HG03442 (cell line): ENCODE data around the gene ABLIM2.
A peak's percentile ranks its signal among the peaks of the same experiment; 100 is the strongest.

Source experiments
- ATAC-seq: cut with Tn5 transposase; IDR thresholded peaks from one replicate; pipeline ENCODE4 v1.9.1; 2021; ENCODE audit warnings: mild to moderate bottlenecking, moderate library complexity; ENCODE audit not compliant: unreplicated experiment

The ABLIM2 gene

DNA sequence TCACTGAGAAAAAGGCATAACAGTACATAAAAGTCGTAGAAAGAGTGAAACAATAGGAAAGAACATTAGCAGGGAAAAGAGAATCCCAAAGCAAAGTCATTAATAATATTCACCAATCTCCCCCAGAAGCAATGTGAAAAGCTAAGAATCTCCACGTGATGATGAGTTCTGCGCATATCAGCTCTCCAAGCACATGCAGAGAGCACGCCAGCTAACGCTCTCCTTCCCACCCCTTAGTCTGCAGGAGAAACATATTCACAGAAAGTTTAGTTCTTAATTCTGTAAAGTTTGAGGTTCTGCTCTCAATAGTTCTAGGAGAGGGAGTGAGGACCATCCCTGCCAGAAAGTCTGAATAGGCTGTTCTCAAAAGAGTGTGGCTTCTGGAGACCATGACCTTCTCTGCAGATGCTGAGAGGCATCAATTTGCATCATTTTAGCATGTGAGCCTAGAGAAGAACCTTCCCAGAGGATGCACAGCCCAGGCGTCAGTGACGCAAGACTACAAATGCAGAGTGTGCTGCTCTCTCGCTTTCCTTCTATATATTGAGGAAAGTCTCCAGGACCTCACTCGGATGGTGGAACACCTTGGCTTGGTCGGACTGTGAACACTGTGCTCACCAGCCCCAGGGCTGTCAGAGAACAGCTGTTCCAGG lies 167.7 kb downstream of the ABLIM2 start:
- ATAC-seq = no peak

- no peak for ATAC-seq
Measured at GRCh38 chr4:7989654-7990053, 169.0 kb downstream of the ABLIM2 start.

DNA sequence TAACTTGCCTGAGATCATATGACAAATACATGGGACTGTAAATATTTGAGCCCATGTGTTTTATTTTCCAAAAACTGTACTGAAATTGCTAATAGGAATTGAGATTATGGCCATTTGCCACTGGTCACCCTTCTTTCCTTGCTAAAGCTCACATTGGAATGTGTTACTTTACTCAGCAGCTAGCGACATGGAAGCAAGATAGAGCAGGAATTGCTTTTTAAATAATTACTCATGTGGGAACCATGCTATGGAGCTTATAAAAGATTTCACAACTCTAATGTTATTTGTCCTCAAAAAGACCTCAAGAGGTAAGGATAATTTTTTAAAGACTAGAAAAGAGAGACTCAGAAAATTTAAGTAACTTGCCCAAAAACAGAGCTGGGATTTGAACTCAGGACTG lies 170.2 kb downstream of the ABLIM2 start:
- no peak for ATAC-seq

GRCh38 chr4:7987148-7987989 lies 171.2 kb downstream of the ABLIM2 start:
- no peak for ATAC-seq

- no peak for ATAC-seq
Measured at GRCh38 chr4:7985891-7986441, 172.6 kb downstream of the ABLIM2 start.

DNA sequence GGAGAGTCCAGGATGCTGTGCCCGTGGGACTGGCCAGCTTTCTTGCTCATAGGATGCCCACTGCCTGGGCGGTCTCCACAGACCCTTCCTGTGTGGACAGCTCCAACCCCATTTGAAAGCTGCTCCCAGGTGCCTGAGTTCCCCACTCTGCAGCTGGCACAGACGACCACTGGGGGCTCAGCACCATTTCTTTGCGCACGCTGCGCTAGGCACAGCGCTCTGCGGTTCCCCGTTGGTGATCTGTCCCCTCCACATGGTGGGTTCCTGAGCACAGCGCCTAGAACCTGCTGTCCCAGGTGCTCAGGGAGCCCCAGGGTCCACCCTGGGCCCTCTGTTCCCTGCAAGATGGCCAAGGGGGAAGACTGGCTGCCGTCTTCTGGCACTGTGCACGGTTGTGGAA lies 173.5 kb downstream of the ABLIM2 start:
- no peak for ATAC-seq

DNA sequence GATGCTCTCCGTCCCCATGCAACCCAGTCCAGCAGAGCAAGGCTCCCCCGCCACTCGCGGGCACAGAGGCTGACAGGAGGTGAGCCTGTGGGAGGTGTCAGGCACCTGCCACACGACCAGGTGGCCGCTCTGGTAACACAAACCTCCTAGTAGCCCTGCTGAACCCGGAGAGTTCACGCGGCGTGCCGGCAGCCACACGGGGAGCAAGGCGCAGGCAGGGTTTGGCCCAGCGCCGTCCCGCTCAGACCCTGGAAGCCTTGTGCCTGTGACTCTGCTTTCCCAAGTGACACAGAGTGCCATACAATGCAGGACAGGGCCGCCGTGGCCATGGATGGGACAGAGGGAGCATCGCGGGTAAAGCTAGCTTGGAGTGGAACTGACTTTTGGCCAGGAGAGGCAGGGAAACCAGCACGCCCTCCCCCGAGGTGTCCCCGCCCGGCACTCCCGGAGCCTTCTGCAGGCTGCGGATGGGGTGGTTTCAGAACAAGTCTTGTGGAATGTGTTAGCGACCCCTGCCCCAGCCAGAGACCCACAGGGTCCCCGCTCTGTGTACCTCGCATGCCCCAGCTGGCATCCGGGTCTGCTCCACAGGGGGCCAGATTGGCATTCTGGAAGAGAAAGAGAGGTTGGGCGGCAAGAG lies 174.2 kb downstream of the ABLIM2 start:
- ATAC-seq = no peak

- ATAC-seq = no peak
Measured at GRCh38 chr4:7983296-7983695, 175.3 kb downstream of the ABLIM2 start.

- ATAC-seq = no peak
Measured at GRCh38 chr4:7981738-7982394, 176.7 kb downstream of the ABLIM2 start.

DNA sequence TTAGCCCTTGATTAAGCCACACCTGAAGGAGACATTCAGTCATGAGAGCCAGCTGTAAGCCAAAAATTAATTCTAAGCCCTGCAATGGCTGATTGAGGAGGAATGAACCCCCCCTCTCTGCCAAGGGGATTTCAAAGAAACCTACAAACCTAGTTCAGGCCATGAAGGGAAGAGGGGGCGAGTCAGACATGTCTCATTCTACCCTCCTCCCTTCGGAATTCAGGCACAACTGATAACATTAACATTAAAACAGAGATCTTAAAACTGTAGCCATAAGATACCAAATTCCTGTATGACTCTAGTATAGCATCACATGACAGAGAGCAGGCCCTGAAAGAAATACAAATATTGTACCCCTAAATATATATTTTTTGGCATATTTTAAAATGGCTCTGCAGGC lies 178.6 kb downstream of the ABLIM2 start:
- ATAC-seq = no peak

- no peak for ATAC-seq
Measured at GRCh38 chr4:7979652-7979968, 179.0 kb downstream of the ABLIM2 start.

- no peak for ATAC-seq
Measured at GRCh38 chr4:7978907-7979651, 179.5 kb downstream of the ABLIM2 start.

- no peak for ATAC-seq
Measured at GRCh38 chr4:7978489-7978888, 180.1 kb downstream of the ABLIM2 start.

- ATAC-seq = no peak
Measured at GRCh38 chr4:7976634-7977033, 182.0 kb downstream of the ABLIM2 start.

- no peak for ATAC-seq
Measured at GRCh38 chr4:7976025-7976424, 182.6 kb downstream of the ABLIM2 start.

GRCh38 chr4:7974425-7974824 lies 184.2 kb downstream of the ABLIM2 start:
- no peak for ATAC-seq

DNA sequence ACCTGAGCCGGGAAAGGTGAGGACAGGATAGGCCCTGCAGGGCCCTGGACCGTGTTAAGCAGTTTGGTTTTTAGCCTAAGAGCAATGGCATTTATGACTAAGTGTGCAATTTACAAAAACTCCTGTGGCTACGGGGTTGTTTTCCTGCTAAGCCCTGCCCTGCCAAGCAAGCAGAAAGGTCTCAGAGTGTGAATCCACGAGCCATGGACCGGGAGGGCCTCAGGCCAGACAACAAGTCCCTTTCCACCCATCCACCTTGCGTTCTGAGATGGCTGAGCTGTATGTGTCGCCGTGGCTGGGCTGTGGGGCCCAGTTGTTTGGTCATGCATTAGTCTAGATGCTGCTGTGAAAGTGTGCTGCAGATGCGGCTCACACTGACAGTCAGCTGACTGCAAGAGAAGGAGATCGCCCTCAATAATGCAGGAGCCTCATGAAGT lies 185.1 kb downstream of the ABLIM2 start:
- no peak for ATAC-seq

GRCh38 chr4:7971881-7972500 lies 186.6 kb downstream of the ABLIM2 start:
- ATAC-seq = no peak

DNA sequence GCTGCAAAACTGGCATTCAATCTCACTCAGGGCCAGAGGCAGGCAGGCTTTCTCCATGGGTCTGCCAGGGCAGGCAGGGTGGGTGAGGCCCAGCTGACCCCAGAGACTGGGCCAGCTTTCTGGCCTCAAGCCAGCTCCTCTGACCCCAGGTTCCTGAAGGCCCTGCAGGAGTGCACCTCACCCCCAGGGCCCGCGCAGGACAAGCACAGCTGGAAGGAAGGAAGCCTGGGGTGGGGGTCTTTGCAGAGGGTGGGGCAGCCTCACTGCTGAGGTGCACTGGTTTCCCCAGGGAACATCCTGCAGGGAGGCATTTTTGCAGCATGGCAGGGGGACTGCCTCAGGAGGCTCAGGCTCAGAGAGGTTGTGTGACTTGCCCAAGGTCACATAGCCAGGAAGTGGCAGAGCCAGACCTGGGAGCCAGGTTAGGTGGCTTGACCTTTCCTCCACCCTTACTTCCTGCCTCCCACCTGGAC lies 187.4 kb downstream of the ABLIM2 start:
- ATAC-seq = no peak

GRCh38 chr4:7970361-7970946 lies 188.2 kb downstream of the ABLIM2 start:
- peak; percentile 4 for ATAC-seq
